ENCODE measurements around the gene KLF12.

KLF12 gene

DNA sequence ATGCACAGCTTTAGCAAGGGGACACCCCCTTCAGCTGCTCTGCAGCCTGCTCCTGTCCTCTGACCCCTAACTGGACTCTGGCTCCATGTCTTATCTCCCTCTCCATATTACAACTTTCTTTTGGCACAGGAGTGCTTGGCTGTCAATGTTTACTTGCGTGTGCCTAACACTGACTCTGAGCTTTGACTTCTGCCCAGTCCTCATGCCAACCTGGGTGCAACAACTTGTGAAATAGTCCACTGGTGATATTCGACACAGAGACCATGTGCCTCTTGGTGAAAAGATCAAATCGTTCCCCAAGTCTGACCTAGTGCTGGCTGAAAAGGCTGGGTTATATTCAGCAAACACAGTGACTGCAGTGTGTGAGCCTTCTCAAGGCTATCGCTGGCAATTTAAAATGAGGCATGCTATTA, 34.1 kb upstream of the KLF12 start:
- H3K79me2 ChIP-seq (ENCODE audit: insufficient read depth, low read length) = no peaks in the 10 kb centered on the region
- no peak overlapping the region for H3K27ac ChIP-seq (ENCODE audit: low read depth, low read length)
- no peaks in the 10 kb centered on the region for H3F3A ChIP-seq (ENCODE audit: insufficient read depth)
- no peak for TF ChIP-seq EZH2phosphoT487 (conservative IDR thresholded peaks at IDR 0.05; ENCODE audit: low read length)
- TF ChIP-seq, protein P1, sequence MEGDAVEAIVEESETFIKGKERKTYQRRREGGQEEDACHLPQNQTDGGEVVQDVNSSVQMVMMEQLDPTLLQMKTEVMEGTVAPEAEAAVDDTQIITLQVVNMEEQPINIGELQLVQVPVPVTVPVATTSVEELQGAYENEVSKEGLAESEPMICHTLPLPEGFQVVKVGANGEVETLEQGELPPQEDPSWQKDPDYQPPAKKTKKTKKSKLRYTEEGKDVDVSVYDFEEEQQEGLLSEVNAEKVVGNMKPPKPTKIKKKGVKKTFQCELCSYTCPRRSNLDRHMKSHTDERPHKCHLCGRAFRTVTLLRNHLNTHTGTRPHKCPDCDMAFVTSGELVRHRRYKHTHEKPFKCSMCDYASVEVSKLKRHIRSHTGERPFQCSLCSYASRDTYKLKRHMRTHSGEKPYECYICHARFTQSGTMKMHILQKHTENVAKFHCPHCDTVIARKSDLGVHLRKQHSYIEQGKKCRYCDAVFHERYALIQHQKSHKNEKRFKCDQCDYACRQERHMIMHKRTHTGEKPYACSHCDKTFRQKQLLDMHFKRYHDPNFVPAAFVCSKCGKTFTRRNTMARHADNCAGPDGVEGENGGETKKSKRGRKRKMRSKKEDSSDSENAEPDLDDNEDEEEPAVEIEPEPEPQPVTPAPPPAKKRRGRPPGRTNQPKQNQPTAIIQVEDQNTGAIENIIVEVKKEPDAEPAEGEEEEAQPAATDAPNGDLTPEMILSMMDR (IDR thresholded peaks at IDR 0.05; ENCODE audit: insufficient read depth, low read length, poor library complexity, severe bottlenecking) = no peak
- no peaks in the 10 kb centered on the region for H3K9me2 ChIP-seq (replicated peaks; ENCODE audit: insufficient read depth, low read length)
- H2AFZ ChIP-seq (ENCODE audit: low read depth, low read length, severe bottlenecking) = no peak overlapping the region
- no peak overlapping the region for H3K9ac ChIP-seq (ENCODE audit: low read length)
- H3K27me3 ChIP-seq (ENCODE audit: low read length) = no peaks in the 10 kb centered on the region
- H3K9me3 ChIP-seq (ENCODE audit: insufficient read depth, low read length) = no peaks in the 10 kb centered on the region
- H3K4me3 ChIP-seq (ENCODE audit: insufficient read depth, low read length, poor library complexity, severe bottlenecking) = no peak overlapping the region
- no peaks in the 10 kb centered on the region for H3K36me3 ChIP-seq (ENCODE audit: low read length)
- no peaks in the 10 kb centered on the region for H4K20me1 ChIP-seq (ENCODE audit: low read depth, low read length)
- no peak overlapping the region for H3K4me2 ChIP-seq (ENCODE audit: low read depth, low read length, poor library complexity, severe bottlenecking)

DNA sequence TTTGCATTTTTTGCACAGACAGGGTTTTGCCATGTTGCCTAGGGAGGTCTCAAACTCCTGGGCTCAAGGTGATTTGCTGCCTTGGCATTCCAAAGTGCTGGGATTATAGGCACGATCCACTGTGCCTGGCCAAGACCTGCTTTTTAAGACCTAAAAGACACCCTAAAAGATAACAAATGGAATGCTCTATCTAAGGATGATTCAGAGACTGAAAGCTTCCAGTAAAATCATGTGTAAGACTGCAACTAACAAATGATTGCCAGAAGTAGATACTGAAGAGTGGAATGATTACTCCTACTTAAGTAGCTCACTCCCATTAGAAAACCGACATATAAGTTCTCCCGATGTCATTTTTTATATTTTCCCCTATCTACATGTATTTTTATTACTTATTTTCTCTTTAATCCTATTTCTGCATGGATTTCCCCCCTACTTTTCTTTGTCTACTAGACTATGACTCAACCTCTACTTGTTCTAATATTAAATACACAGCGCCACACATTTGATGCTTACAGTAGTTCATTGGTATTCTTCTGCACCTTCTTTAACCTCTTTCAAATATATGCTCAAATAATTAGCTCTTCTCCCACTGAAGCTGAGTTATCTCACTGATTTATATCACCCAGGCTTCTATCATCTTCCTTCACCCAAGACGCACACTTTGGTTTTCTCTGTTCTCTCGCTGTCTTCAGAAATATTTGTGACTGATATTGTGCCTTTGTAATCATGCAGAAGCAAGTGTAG, 32.2 kb upstream of the KLF12 start:
- Histone ChIP-seq H3K4me3 (ENCODE audit: insufficient read depth, low read length, poor library complexity, severe bottlenecking) (no peak overlapping the region), H3K27me3 (ENCODE audit: low read length) (no peaks in the 10 kb centered on the region), H3K9me2 (replicated peaks; ENCODE audit: insufficient read depth, low read length) (no peaks in the 10 kb centered on the region), H3K27ac (ENCODE audit: low read depth, low read length) (no peak overlapping the region), H3K9ac (ENCODE audit: low read length) (no peak overlapping the region), H2AFZ (ENCODE audit: low read depth, low read length, severe bottlenecking) (no peak overlapping the region), H3K4me2 (ENCODE audit: low read depth, low read length, poor library complexity, severe bottlenecking) (no peak overlapping the region), H3K9me3 (ENCODE audit: insufficient read depth, low read length) (no peaks in the 10 kb centered on the region), H3K36me3 (ENCODE audit: low read length) (no peaks in the 10 kb centered on the region), H3F3A (ENCODE audit: insufficient read depth) (no peaks in the 10 kb centered on the region), H4K20me1 (ENCODE audit: low read depth, low read length) (no peaks in the 10 kb centered on the region), H3K79me2 (ENCODE audit: insufficient read depth, low read length) (no peaks in the 10 kb centered on the region)
- TF ChIP-seq, protein P1 (IDR thresholded peaks at IDR 0.05; ENCODE audit: insufficient read depth, low read length, poor library complexity, severe bottlenecking) = no peak
- no peak for TF ChIP-seq EZH2phosphoT487 (conservative IDR thresholded peaks at IDR 0.05; ENCODE audit: low read length)

DNA sequence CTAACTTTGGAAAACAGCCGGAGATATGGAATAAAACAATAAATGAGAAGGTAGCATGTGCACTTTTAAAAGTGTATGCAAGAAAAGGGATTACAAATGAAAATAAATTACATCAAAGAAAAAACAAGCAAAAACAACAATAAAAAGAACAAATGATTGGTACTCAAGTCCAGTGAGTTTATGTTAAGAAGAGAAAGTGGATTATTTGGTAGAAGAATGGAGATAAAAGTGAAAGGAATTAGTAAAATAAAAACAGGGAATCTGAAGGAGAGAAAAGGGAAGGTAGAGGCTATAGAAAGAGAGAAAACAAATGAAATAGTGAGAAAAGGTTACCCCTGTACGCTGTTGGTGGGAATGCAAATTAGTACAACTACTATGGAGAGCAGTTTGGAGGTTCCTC, 28.6 kb upstream of the KLF12 start:
- Histone ChIP-seq H3K27ac (ENCODE audit: low read depth, low read length) (no peak overlapping the region), H3K36me3 (ENCODE audit: low read length) (no peaks in the 10 kb centered on the region), H3F3A (ENCODE audit: insufficient read depth) (no peaks in the 10 kb centered on the region), H4K20me1 (ENCODE audit: low read depth, low read length) (no peaks in the 10 kb centered on the region), H3K9me2 (replicated peaks; ENCODE audit: insufficient read depth, low read length) (no peaks in the 10 kb centered on the region), H3K9me3 (ENCODE audit: insufficient read depth, low read length) (no peaks in the 10 kb centered on the region), H3K4me2 (ENCODE audit: low read depth, low read length, poor library complexity, severe bottlenecking) (no peak overlapping the region), H3K27me3 (ENCODE audit: low read length) (no peaks in the 10 kb centered on the region), H3K9ac (ENCODE audit: low read length) (no peak overlapping the region), H3K79me2 (ENCODE audit: insufficient read depth, low read length) (no peaks in the 10 kb centered on the region), H3K4me3 (ENCODE audit: insufficient read depth, low read length, poor library complexity, severe bottlenecking) (no peak overlapping the region), H2AFZ (ENCODE audit: low read depth, low read length, severe bottlenecking) (no peak overlapping the region)
- TF ChIP-seq EZH2phosphoT487 (conservative IDR thresholded peaks at IDR 0.05; ENCODE audit: low read length) = no peak
- TF ChIP-seq, protein P1 (IDR thresholded peaks at IDR 0.05; ENCODE audit: insufficient read depth, low read length, poor library complexity, severe bottlenecking) = no peak

Measured in SU-DHL-6 (cell line).